C4-2B (cell line): ENCODE results near the gene INAVA.

Experiments used
- ZFX ChIP-seq: fragments of 450-650 bp; IDR thresholded peaks from 2 replicates; pipeline ENCODE4 v1.6.1; 2017
- TF ChIP-seq, protein P1 (sequence below): fragments of 450-650 bp; conservative IDR thresholded peaks from 2 replicates; pipeline ENCODE4 v1.5.1; 2017; ENCODE audit warnings: mild to moderate bottlenecking

DNA sequence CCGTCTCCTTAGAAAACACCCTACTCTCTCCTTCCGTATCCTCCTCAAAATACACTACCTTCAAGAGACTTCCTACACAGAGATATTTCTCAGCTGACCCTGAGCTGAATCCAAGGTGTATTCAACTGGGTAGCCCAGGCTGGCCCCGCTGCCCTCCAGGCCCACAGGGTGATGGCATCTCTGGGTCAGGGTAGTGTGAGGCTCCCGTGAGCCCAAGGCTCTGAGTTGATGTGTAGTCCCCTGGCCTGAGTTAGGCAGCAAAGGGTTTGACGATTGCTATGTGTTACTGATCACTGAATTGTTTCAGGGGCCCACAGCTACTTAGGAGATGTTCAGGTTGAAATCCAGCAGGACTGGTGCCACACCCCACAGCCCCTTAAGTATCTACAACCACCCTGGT is 6.7 kb downstream of the INAVA start:
- TF ChIP-seq, protein P1, sequence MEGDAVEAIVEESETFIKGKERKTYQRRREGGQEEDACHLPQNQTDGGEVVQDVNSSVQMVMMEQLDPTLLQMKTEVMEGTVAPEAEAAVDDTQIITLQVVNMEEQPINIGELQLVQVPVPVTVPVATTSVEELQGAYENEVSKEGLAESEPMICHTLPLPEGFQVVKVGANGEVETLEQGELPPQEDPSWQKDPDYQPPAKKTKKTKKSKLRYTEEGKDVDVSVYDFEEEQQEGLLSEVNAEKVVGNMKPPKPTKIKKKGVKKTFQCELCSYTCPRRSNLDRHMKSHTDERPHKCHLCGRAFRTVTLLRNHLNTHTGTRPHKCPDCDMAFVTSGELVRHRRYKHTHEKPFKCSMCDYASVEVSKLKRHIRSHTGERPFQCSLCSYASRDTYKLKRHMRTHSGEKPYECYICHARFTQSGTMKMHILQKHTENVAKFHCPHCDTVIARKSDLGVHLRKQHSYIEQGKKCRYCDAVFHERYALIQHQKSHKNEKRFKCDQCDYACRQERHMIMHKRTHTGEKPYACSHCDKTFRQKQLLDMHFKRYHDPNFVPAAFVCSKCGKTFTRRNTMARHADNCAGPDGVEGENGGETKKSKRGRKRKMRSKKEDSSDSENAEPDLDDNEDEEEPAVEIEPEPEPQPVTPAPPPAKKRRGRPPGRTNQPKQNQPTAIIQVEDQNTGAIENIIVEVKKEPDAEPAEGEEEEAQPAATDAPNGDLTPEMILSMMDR: no peak
- no peak for TF ChIP-seq ZFX
